HepG2 (cell line): ENCODE data around the gene INO80B. TPM values are rescaled to one million over a fixed set of nuclear protein-coding genes. Genes with fewer than 3 reads are reported as not detected.
"Not testable (repeated sequence)": the region's sequence is repeated elsewhere in the genome, so short reads cannot be mapped to it uniquely, and the experiment has no call there.

Experiments used
- AFF4 ChIP-seq: sonication (generic); formaldehyde crosslinking; IDR thresholded peaks from 2 replicates; pipeline ENCODE4 v1.4.0; 2020; ENCODE audit warnings: missing genetic modification reagents
- CREB1 ChIP-seq, 2 experiments: fragments of 450-650 bp in 1 of 2; IDR thresholded peaks; 2 replicates each; pipeline ENCODE4 v1.6.1; 2016 to 2017; ENCODE audit warnings: control low read depth in 1 of 2, mild to moderate bottlenecking in 1 of 2, missing compliant biosample characterization in 1 of 2, missing genetic modification characterization in 1 of 2
- CREM ChIP-seq, 2 experiments: sonication (generic) in 1 of 2; formaldehyde crosslinking in 1 of 2; IDR thresholded peaks; 2 replicates each; pipeline versions ENCODE4 v1.4.0 to v1.6.1; 2016 to 2020; ENCODE audit warnings: antibody characterized with exemption in 1 of 2, mild to moderate bottlenecking in 1 of 2, missing genetic modification reagents in 1 of 2
- HIC2 ChIP-seq: sonication (generic); formaldehyde crosslinking; IDR thresholded peaks from 2 replicates; pipeline ENCODE4 v1.9.0; 2022; ENCODE audit warnings: low read depth, missing genetic modification reagents
- KDM1A ChIP-seq: IDR thresholded peaks from 2 replicates; pipeline ENCODE4 v1.6.1; 2016; ENCODE audit warnings: missing compliant biosample characterization
- MEIS2 ChIP-seq: sonication (generic); formaldehyde crosslinking; IDR thresholded peaks from 2 replicates; pipeline ENCODE4 v1.9.0; 2021; ENCODE audit warnings: mild to moderate bottlenecking, missing genetic modification reagents
- PRDM10 ChIP-seq: sonication (generic); formaldehyde crosslinking; IDR thresholded peaks from 2 replicates; pipeline ENCODE4 v1.4.0; 2020; ENCODE audit warnings: low read depth, missing genetic modification reagents
- RFX3 ChIP-seq: IDR thresholded peaks from 2 replicates; pipeline ENCODE4 v1.6.1; 2016; ENCODE audit warnings: missing biosample characterization, missing genetic modification reagents
- SMC3 ChIP-seq: IDR thresholded peaks from 2 replicates; pipeline ENCODE4 v1.6.1; 2011; ENCODE audit warnings: low read length, improper control_type of control experiment
- SNAPC2 ChIP-seq: sonication (generic); formaldehyde crosslinking; IDR thresholded peaks from 2 replicates; pipeline ENCODE4 v1.8.1; 2022; ENCODE audit warnings: mild to moderate bottlenecking, missing genetic modification reagents
- THAP11 ChIP-seq: IDR thresholded peaks from 2 replicates; pipeline ENCODE4 v1.6.1; 2016; ENCODE audit warnings: missing biosample characterization, missing genetic modification reagents
- ZC3H13 ChIP-seq: sonication (generic); formaldehyde crosslinking; IDR thresholded peaks from 2 replicates; pipeline ENCODE4 v1.8.1; 2023; ENCODE audit warnings: mild to moderate bottlenecking, missing genetic modification reagents, moderate library complexity
- ZFP1 ChIP-seq: IDR thresholded peaks from 2 replicates; pipeline ENCODE4 v1.6.1; 2016
- ZNF276 ChIP-seq: sonication (generic); formaldehyde crosslinking; IDR thresholded peaks from 2 replicates; pipeline ENCODE4 v1.4.0; 2020; ENCODE audit warnings: mild to moderate bottlenecking, low read depth, missing genetic modification reagents
- ZNF451 ChIP-seq: sonication (generic); formaldehyde crosslinking; IDR thresholded peaks from 2 replicates; pipeline ENCODE4 v1.5.0; 2020; ENCODE audit warnings: mild to moderate bottlenecking, missing genetic modification reagents
- ZNF460 ChIP-seq: sonication (generic); formaldehyde crosslinking; IDR thresholded peaks from 2 replicates; pipeline ENCODE4 v1.5.1; 2020; ENCODE audit warnings: missing genetic modification reagents, mild to moderate bottlenecking, borderline replicate concordance
- polyA plus RNA-seq, 8 experiments: library from polyadenylated mRNA; depleted of rRNA in 3 of 8; stranded (reverse) in 7 of 8; unstranded in 1 of 8; fragments of >200 nt; fragmentation: Illumina TruSeq in 4 of 8; extraction: Trizol in 4 of 8; gene quantifications; 2 replicates each; pipeline versions ENCODE4 v1.2.1 to v1.2.3, GENCODE V29; 2011 to 2016; ENCODE audit warnings: low read depth in 4 of 8, missing spikeins in 1 of 8, mixed read lengths in 1 of 8; ENCODE audit not compliant: insufficient read depth in 1 of 8
- total RNA-seq, 5 experiments: library from RNA; depleted of rRNA; stranded (reverse); fragments of >200 nt; fragmentation: Illumina TruSeq; extraction: Trizol; gene quantifications; 2 replicates each; pipeline ENCODE4 v1.2.3, GENCODE V29; 2016; ENCODE audit warnings: low read depth in 1 of 5

Gene INO80B
- total and polyA plus RNA-seq, 2 of the 13 experiments (the other 11 are each of a cell fraction or from before 2014, with no cell fraction given), result 6.2 to 14.5 TPM

- TF ChIP-seq CREB1 (IDR thresholded peaks at IDR 0.05); CREM (CRISPR knock-in tag; IDR thresholded peaks at IDR 0.05): not testable (repeated sequence)
- TF ChIP-seq CREB1 (CRISPR knock-in tag; IDR thresholded peaks at IDR 0.05) (peak; percentile 78), HIC2 (CRISPR knock-in tag) (peak; percentile 30; the same call in 1 of the 2 replicates), ZNF276 (CRISPR knock-in tag) (peak; percentile 14; the same call in 1 of the 2 replicates), SMC3 (0 out of 2 replicates have a peak, but pooled peaks have one; percentile 0), MEIS2 (peak; percentile 3; the same call in 1 of the 2 replicates), ZC3H13 (CRISPR knock-in tag) (0 out of 2 replicates have a peak, but pooled peaks have one; percentile 11), PRDM10 (CRISPR knock-in tag) (0 out of 2 replicates have a peak, but pooled peaks have one; percentile 9), KDM1A (CRISPR knock-in tag) (peak; percentile 77), RFX3 (CRISPR knock-in tag) (peak; percentile 6; the same call in 1 of the 2 replicates), SNAPC2 (CRISPR knock-in tag) (peak; percentile 2; the same call in 1 of the 2 replicates), ZNF451 (CRISPR knock-in tag) (0 out of 2 replicates have a peak, but pooled peaks have one; percentile 7), CREM (IDR thresholded peaks at IDR 0.05) (peak; percentile 38; the same call in 1 of the 2 replicates), ZFP1 (CRISPR knock-in tag) (0 out of 2 replicates have a peak, but pooled peaks have one; percentile 6), ZNF460 (CRISPR knock-in tag) (peak; percentile 95), THAP11 (CRISPR knock-in tag) (peak; percentile 1; the same call in 1 of the 2 replicates), AFF4 (CRISPR knock-in tag) (0 out of 2 replicates have a peak, but pooled peaks have one; percentile 10)
Measured at GRCh38 chr2:74442483-74443297, 12.2 kb upstream of the INO80B start (continued).
